HG03066 (cell line): ENCODE results near the gene MGMT.

Experiments used
- ATAC-seq: cut with Tn5 transposase; IDR thresholded peaks from one replicate; pipeline ENCODE4 v1.9.1; 2021; ENCODE audit warnings: low read depth; ENCODE audit not compliant: unreplicated experiment

MGMT gene

GRCh38 chr10:129613377-129613980 is 146.4 kb downstream of the MGMT start:
- no peak for ATAC-seq

GRCh38 chr10:129614341-129614740 is 147.3 kb downstream of the MGMT start:
- no peak for ATAC-seq

- ATAC-seq = no peak
Observed at GRCh38 chr10:129615381-129615780, 148.3 kb downstream of the MGMT start.

- no peak for ATAC-seq
Observed at GRCh38 chr10:129615921-129616525, 149.0 kb downstream of the MGMT start.

- ATAC-seq = no peak
Observed at GRCh38 chr10:129617768-129618167, 150.7 kb downstream of the MGMT start.

GRCh38 chr10:129621062-129621461 is 154.0 kb downstream of the MGMT start:
- ATAC-seq = no peak

GRCh38 chr10:129621693-129622092 is 154.7 kb downstream of the MGMT start:
- ATAC-seq = no peak

GRCh38 chr10:129622291-129622690 is 155.2 kb downstream of the MGMT start:
- ATAC-seq = no peak

- no peak for ATAC-seq
Observed at GRCh38 chr10:129622736-129623135, 155.7 kb downstream of the MGMT start.

- no peak for ATAC-seq
Observed at GRCh38 chr10:129624526-129624925, 157.5 kb downstream of the MGMT start.

- no peak for ATAC-seq
Observed at GRCh38 chr10:129626309-129626708, 159.3 kb downstream of the MGMT start.

- no peak for ATAC-seq
Observed at GRCh38 chr10:129626796-129627435, 159.9 kb downstream of the MGMT start.

- ATAC-seq = no peak
Observed at GRCh38 chr10:129627442-129627841, 160.4 kb downstream of the MGMT start.

GRCh38 chr10:129628823-129629222 is 161.8 kb downstream of the MGMT start:
- no peak for ATAC-seq

GRCh38 chr10:129629911-129630310 is 162.9 kb downstream of the MGMT start:
- ATAC-seq = no peak

GRCh38 chr10:129631006-129631405 is 164.0 kb downstream of the MGMT start:
- ATAC-seq = no peak

- no peak for ATAC-seq
Observed at GRCh38 chr10:129631870-129632623, 165.0 kb downstream of the MGMT start.

- ATAC-seq = no peak
Observed at GRCh38 chr10:129637010-129637409, 170.0 kb downstream of the MGMT start.

- no peak for ATAC-seq
Observed at GRCh38 chr10:129637846-129638245, 170.8 kb downstream of the MGMT start.

GRCh38 chr10:129641351-129641750 is 174.3 kb downstream of the MGMT start:
- no peak for ATAC-seq

GRCh38 chr10:129641982-129642381 is 174.9 kb downstream of the MGMT start:
- no peak for ATAC-seq
